SK-MEL-5 (cell line): ENCODE data around the gene SDK1. TPM values are rescaled to one million over a fixed set of nuclear protein-coding genes. Genes with fewer than 3 reads are reported as not detected.

ENCODE experiments used
- DNase-seq: peaks from one replicate; pipeline ENCODE4 v3.0.0-alpha.2; 2016; ENCODE audit warnings: low read depth, low spot score
- in situ Hi-C: cut with HindIII; loops from 2 replicates; pipeline ENCODE4 v1.10.0; 2016; ENCODE audit warnings: low sequenced_read_pairs, high pct_unique_total_duplicates, low pct_unique_long_range_greater_than_20kb
- total RNA-seq: library from RNA; depleted of rRNA; stranded (reverse); fragments of >200 nt; shearing (Covaris generic); gene quantifications from 2 replicates; pipeline ENCODE4 v1.2.3, GENCODE V29; 2014

Gene SDK1
- total RNA-seq, 1 experiment from 2014 or later = 0.13 TPM

DNA sequence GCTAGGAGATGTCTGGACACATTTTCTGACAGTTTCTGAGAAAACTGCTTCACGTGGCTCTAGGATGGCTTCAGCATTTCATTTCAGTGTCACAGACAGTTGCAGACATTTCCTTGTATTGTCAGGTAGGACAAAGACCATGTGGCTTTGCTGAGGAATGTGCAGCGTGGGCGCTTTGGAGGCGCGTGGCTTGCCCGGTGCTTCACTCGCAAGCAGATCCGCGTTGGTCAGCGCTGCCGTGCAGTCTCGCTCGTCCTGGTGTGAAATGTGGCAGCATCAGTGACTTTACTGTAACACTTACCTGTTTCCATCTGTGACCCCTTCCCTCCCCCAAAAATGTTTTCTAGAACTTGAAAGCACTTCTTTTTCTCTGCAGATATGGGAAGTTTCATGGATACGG lies 340.5 kb downstream of the SDK1 start:
- in situ Hi-C loops = no loop called here
- no peak for DNase-seq

DNA sequence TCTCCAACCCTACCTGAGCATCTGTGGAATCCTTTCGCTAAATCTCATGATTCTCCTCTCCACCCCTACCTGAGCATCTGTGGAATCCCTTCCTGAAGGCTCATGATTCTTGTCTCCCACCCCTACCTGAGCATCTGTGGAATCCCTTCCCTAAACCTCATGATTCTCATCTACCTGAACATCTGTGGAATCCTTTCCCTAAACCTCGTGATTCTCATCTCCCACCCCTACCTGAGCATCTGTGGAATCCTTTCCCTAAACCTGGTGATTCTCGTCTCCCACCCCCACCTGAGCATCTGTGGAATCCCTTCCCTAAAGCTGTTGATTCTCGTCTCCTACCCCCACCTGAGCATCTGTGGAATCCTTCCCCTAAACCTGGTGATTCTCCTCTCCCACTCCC lies 342.0 kb downstream of the SDK1 start:
- DNase-seq = no peak
- in situ Hi-C loops = no loop called here

DNA sequence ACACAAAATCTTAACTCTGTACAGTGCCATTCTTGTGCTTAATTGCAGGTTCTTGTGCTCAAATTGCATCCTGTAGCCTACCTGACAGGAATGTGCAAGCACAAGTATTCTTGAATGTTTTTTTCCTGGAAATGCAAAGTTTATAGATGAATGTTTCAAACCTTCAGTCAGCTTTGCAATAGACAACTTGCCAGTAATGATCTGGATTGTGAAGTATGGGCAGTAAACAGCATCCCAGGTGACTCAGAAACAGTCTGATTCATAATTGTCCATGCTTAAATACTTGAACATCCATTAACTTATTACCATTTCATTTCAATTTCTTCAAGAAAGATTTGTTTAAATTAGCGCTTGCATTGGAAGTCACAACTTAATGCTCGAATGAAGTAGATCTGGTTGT lies 347.2 kb downstream of the SDK1 start:
- no peak for DNase-seq
- in situ Hi-C loops = no loop called here

DNA sequence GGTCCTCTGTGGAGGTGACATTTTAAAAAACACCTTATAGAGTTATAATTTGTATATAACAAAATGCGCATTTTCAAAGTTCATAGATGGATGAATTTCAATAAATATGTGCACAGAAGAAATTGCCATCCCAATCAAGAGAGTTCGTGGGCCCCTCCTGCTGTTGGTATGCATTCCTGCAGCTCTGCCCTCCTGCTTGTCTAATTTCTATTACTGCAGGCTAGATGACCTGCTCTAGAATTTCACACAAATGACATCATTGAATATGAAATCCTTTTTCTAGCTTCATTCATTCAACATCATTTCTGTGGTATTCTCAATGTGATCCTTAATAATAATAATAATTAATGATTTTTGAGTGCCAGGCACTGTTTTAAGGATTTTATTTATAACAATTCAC lies 348.2 kb downstream of the SDK1 start:
- in situ Hi-C loops = no loop called here
- no peak for DNase-seq

DNA sequence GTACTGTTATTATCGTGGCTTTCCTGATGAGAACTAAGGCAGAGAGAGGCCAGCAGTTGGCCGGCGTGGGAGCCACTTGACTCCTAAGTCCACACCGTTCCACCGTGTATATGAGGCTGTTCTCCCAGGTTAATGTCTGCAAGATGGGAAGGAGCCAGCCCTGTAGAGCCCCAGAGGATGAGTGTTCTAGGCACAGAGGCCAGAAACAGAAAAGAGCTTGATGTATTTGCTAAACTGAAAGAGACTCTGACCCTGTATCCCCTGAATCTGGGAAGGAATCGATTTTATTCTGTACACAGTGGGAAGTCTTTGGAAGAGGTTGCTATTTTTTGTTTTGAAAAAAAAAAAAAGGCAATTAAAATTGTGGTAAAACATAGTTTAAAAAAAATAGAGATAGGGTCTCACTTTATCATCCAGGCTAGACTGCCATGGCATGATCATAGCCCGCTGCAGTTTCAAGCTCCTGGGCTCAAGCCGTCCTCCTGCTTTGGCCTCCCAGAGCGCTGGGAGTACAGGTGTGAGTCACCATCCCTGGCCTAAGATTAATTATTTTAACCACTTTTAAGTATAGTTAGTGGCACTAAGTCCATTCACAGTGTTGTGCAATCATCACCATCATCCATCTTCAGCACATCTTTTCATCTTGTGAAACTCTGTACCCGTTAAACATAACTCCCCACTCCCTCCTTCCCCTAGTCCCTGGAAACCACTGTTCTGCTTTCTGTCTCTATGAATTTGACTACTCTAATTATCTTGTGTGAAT lies 348.8 kb downstream of the SDK1 start:
- in situ Hi-C loops = no loop called here
- no peak for DNase-seq

DNA sequence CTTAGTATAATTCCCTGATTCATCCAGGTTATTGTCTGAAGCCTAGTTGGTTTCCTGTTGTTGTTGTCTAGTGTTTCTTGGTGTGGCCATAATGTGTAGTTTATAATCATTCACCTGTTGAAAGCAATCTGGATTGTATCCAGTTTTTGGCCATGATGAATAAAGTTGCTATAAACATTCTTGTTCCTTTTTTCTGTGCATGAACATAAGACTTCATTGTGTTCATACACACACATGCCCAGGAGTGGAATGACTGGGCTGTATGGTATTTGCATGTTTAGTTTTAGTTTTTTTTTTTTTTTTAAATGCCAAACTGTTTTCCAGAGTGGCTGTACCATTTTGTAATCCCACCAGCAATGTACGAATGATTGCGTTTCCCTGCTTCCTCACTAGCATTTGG lies 349.8 kb downstream of the SDK1 start:
- DNase-seq = no peak
- in situ Hi-C loops = no loop called here

DNA sequence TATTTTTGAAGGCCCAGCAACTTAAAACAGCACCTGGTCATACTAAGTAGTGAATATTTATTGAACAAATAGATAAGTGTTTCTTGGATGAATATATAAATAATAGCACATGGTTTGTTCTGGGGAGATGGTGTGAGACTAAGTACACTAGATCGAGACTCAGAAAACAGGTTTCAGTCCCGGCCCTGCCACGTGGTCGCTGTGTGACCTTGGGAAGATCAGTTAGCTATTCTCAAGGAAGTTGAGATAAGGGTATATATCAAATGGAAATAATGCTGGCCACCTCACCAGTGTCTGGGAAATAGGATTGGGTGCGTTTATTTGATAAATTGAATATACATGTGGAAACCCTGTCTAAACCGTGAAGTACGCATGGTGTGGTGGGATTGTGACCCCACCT lies 354.6 kb downstream of the SDK1 start:
- in situ Hi-C loops = no loop called here
- DNase-seq = no peak

DNA sequence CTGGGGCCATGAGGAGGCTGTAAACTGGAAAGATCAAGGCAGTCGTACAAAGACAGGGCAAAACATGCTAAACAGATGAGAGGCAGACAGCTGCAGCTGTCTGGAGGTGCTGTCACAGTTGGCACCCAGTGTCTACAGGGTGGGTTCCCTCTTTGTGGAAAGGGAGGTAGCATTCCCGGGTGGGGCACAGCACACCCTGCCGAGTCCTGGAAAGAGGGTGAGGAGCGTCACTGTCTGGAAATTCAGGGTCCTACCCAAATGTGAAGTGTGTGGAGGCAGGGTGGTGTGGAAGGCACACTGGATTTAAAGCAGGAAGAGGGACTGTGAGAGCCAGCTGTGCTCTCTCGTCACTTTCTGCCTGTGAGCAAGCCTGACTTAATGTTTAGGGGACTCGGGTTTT lies 356.2 kb downstream of the SDK1 start:
- in situ Hi-C loops = no loop called here
- no peak for DNase-seq

DNA sequence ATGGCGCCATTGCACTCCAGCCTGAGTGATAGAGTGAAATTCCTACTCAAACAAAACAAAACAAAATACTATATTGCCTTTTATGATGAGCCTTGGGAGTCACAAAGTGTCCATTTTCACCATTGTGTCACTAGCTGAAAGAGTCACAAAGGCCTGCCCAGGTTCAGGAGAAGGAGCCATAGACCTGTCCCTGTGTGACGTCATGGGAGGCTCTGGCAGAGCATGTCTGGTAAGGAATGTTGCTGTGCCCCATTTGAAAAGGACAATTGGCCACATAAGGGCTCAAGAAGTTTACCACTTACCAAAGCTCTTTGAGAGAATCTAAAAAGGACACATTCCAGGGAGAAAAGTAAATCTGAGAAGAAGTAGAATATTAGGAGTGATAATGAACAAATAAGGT lies 367.7 kb downstream of the SDK1 start:
- DNase-seq = no peak
- in situ Hi-C loops = no loop called here

DNA sequence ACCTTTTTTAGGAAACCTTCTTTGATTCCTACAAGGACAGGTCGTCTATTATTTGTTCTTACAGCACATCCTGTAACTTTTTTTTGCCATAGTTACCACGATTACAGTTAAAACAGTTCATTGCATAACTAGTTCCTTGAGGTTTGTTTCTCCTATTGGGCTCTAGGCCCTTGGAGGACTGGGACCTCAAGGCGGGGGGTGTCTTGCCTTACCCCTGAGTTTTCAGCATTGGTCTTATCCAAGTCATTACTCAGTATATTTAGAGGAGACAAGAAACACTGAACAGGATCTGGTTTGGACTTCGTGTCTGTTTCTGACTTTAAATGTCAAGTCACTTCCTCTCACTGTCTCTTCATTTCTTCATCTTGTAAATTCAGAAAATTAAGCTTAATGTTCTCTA lies 369.8 kb downstream of the SDK1 start:
- no peak for DNase-seq
- in situ Hi-C loops = no loop called here

DNA sequence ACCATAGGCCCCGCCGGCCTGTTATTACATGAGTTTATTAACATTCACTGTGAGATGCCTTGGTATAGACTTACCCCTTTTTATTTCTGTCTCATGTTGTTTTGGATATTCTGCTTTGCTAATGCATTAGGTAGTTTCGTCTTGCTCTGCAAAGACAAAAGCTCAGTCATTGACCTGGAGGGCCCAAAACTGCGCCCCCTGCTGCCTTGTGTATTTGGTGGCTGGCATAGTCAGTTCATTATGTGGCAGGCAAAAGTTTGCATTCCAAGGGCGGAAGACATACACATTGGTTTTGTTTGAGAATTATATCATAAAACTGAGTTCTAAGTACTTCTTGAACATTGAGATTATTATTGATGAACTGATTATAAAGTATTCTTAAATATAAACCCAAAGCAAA lies 372.5 kb downstream of the SDK1 start:
- DNase-seq = peak; percentile 80
- in situ Hi-C loops = no loop called here

DNA sequence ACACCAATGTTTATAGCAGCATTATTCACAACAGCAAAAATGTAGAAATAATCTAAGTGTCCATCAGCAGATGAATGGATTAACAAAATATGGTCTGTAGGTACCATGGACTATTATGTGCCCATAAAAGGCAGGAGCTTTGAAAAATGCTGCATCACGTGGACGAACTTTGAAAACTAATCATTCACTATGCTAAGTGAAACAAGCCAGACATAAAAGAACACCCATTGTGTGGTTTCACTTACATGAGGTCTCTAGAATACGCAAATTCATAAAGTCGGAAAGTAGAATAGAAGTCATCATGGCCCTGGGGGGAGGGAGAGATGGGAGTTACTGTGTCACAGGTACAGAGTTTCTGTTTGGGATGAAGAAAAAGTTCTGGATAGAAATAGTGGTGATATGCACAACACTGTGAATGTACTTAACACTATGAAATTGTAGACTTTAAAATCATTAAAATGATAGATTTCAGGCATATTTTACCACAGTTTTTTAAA lies 377.3 kb downstream of the SDK1 start:
- in situ Hi-C loops = no loop called here

DNA sequence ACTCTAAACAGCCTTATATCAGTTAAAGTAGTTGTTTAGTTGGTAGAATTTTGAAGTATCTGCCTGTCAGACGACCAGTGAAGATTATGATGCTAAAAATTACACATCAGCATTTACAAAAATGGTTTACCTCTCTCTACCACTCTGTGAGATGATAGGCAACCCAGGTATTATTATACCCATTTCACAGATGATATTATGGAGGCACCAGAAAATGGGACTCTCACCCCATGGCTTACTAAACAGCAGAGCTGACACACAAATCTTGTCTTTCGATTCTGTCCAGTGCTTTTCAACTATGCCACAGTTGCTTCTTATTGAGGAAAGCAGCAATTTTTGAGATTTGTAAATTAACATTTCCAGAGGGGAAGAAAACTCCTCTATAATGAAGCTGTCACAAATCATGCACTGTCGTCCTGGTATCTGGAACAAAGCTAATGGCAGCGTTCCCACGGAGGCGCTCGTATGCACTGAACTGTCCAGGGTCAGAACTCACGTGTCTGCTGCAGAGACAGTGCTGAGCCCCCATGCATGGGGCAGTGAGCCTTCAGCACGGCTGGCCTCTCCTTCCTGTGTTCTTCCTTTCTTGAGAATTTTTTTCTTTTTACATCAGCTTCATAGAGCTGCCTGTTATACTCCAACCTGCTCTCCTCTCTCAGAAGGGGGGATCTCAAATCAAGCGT lies 381.1 kb downstream of the SDK1 start:
- in situ Hi-C loops = no loop called here
- no peak for DNase-seq

More for the DNA sequence above, 377.3 kb downstream of the SDK1 start:
- no peak for DNase-seq

DNA sequence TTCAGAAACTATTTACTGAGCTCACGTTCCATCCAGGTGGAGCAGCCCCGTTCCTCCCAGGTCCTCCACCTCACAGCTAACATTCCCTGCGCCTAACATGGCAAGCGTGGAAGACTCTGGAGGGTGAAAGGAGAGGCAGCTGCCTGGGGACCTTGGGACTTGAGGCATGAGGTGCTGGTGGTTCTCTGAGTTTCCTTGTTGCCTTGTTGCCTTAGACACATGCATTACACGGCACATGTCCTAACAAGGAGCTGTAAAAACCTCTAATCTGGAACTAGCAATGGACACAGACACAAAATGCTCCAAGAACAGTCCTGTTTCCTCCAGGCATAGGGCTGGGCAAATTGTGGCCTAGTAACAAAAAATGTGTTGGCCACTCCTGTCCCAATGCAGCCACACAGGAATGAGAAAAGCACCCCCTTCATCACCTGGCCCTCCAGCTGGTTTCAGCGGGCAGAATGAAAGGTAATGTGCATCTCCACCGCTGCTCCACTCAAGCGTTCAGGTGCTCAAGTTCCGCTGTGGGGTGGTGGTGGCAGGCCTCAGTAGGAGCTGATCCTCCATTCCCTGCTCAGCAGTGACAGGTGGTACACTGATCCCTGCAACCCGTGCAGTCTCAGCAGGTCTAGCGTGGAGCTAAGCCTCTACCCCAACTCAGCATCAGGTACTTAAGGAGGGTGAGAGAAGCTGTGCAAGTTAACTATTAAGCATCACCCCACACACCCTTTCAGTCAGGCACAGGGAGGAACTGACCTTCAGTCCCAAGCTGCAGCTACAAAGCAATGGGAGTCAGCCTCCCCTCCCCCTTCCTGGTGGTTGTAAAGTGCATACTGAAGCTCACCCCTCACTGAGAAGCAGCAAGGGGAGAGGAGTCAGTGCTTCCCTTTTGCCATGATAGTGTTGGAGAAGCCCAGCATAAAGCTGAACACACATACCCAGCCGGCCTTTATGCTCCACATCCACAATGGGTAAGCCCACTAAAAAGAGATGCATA lies 382.8 kb downstream of the SDK1 start:
- in situ Hi-C loops = no loop called here
- DNase-seq = no peak

DNA sequence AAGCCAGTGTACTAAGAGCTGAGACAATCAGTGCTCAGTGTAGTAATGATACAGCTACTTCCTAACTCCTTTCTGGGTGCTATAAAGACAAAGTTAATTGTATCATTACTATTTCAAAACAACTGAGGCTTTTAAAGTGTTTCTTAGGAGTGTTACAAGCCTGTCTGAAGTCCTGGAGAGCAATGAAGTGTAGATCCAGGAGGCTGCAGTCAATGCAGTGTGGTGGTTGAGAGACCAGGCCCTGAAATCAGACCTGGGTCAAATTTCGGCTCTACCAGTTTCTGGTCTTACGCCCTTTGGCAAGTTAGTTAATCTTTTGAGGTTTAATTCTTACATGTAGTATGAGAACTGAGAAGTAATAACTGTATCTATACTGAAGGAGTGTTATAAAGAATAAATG lies 387.0 kb downstream of the SDK1 start:
- DNase-seq = no peak
- in situ Hi-C loops = no loop called here

DNA sequence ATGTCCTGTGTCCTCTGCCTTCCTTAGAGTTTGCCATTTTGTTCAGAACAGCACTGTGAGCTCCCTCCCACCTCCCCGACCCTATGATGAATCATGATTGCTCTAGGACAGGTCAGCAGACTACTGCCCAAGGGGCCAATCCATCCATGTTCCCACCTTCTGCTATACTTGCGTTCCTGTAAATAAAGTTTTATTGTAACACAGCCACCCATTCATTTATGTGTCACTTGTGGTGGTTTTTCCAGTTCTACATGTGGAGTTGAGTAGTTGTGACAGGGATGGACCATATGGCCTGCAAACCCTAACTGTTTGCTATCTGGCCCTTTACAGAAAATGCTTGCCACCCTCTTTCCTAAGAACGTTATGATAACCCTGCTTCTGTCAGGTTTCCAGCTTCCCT lies 387.8 kb downstream of the SDK1 start:
- in situ Hi-C loops = no loop called here
- no peak for DNase-seq

DNA sequence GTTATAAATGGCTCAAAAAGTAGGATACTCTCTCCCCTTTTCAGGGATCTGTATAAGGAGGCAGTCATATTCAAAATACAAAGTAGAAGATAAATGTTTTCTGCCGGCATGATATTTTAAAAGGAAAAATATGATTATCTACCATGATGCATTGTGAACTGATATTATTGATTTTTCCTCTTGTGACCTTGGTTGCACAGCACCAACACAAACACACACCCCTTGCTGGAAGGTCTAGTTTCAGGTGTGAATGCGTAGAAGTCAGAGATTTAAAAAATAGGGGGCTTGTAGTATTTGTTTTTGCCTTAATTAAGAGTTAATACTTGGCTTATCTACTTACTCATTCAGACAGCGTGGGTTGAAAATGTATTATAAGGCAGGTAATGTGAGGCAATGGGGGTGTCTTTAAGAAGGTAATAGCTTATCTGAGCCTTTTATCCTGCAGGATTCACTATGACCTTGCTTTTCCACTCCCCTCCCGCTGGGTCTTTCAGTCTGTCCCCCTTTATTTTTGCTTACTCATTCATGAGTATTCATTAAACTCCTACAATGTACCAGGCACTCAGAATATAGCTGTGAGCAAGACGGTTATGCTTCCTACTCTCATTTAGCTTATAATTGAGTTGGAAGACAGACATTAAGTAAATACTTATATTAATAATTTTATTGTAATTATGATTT lies 390.6 kb downstream of the SDK1 start:
- no peak for DNase-seq
- in situ Hi-C loops = no loop called here

DNA sequence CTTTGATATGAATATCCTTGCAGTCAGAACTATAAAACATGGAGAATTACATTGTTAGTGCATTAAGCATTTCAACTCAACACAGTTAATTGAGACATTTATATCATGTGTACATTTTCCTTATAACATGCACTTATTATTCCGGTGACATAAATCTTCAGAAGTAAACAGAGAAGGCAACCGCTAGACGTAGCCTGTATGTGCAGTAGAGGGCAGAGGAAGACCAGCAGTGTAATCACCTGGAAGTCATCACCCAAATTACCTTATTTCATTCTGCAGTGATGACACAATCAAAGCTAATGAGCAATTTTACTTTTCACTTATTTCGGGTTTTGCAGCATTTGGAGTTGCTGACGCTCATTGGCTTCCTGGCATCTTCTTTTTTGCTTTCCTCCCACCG lies 394.6 kb downstream of the SDK1 start:
- in situ Hi-C loops = no loop called here

More for the DNA sequence above, 394.6 kb downstream of the SDK1 start:
- peak; percentile 40 for DNase-seq
